ENCODE data around the gene CLEC3B. TPM values are rescaled to one million over a fixed set of nuclear protein-coding genes. Genes with fewer than 3 reads are reported as not detected.
"Not testable (repeated sequence)": the region's sequence is repeated elsewhere in the genome, so short reads cannot be mapped to it uniquely, and the experiment has no call there.

Gene CLEC3B
- total RNA-seq, 1 experiment from 2014 or later, result 1.8 TPM

- H3K36me3 ChIP-seq (ENCODE audit: low read depth, low read length), result no peaks in the 10 kb centered on the region
- H3F3A ChIP-seq (ENCODE audit: low read length, unreplicated experiment), result no peaks in the 10 kb centered on the region
- H3K4me2 ChIP-seq (ENCODE audit: low read length), result no peak overlapping the region
- ChIA-PET CTCF (no interaction called here), POLR2A (ENCODE audit: unreplicated experiment) (no interaction called here)
- no peaks in the 10 kb centered on the region for H3K9me3 ChIP-seq (ENCODE audit: low read length)
- H3K4me3 ChIP-seq (ENCODE audit: low read length), result no peak overlapping the region
- intact Hi-C loops (cut with micrococcal nuclease), result no loop called here
- no TSS peak for BruUV-seq (replicated peaks)
- no peaks in the 10 kb centered on the region for H3K9me2 ChIP-seq (replicated peaks; ENCODE audit: low read length)
- no peaks in the 10 kb centered on the region for H3K79me2 ChIP-seq (ENCODE audit: low read length)
- no peak overlapping the region for H2AFZ ChIP-seq (ENCODE audit: low read length)
- H3K4me1 ChIP-seq (ENCODE audit: insufficient read depth, low read length), result peaks cover 28% of the 10 kb centered on the region
- H3K9ac ChIP-seq (ENCODE audit: low read length), result no peak overlapping the region
- no peak overlapping the region for H3K27ac ChIP-seq (ENCODE audit: low read length)
- DNase-seq, result no peak
- TF ChIP-seq, protein P1, sequence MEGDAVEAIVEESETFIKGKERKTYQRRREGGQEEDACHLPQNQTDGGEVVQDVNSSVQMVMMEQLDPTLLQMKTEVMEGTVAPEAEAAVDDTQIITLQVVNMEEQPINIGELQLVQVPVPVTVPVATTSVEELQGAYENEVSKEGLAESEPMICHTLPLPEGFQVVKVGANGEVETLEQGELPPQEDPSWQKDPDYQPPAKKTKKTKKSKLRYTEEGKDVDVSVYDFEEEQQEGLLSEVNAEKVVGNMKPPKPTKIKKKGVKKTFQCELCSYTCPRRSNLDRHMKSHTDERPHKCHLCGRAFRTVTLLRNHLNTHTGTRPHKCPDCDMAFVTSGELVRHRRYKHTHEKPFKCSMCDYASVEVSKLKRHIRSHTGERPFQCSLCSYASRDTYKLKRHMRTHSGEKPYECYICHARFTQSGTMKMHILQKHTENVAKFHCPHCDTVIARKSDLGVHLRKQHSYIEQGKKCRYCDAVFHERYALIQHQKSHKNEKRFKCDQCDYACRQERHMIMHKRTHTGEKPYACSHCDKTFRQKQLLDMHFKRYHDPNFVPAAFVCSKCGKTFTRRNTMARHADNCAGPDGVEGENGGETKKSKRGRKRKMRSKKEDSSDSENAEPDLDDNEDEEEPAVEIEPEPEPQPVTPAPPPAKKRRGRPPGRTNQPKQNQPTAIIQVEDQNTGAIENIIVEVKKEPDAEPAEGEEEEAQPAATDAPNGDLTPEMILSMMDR (conservative IDR thresholded peaks at IDR 0.05; ENCODE audit: low read depth, low read length), result no peak
- TF ChIP-seq EZH2 (IDR thresholded peaks at IDR 0.05; ENCODE audit: low read length, unreplicated experiment), result no peak
- no peak for TF ChIP-seq EZH2phosphoT487 (IDR thresholded peaks at IDR 0.05; ENCODE audit: borderline replicate concordance, low read length)
- no peaks in the 10 kb centered on the region for H3K27me3 ChIP-seq (ENCODE audit: low read length)
- ATAC-seq, result no peak
- no peaks in the 10 kb centered on the region for H4K20me1 ChIP-seq (ENCODE audit: low read length)
Observed at GRCh38 chr3:45051685-45052084, 25.6 kb downstream of the CLEC3B start.

GRCh38 chr3:45053805-45054195 lies 27.7 kb downstream of the CLEC3B start:
- H3K79me2 ChIP-seq (ENCODE audit: low read length); H3F3A ChIP-seq (ENCODE audit: low read length, unreplicated experiment); ATAC-seq; H3K36me3 ChIP-seq (ENCODE audit: low read depth, low read length); POLR2A ChIA-PET (ENCODE audit: unreplicated experiment); H3K4me2 ChIP-seq (ENCODE audit: low read length); BruUV-seq (replicated peaks); H3K9me2 ChIP-seq (replicated peaks; ENCODE audit: low read length); H3K9ac ChIP-seq (ENCODE audit: low read length); H3K9me3 ChIP-seq (ENCODE audit: low read length); intact Hi-C loops (cut with micrococcal nuclease); H3K27me3 ChIP-seq (ENCODE audit: low read length); H4K20me1 ChIP-seq (ENCODE audit: low read length); H2AFZ ChIP-seq (ENCODE audit: low read length); CTCF ChIA-PET; H3K4me3 ChIP-seq (ENCODE audit: low read length): not testable (repeated sequence)
- Histone ChIP-seq H3K27ac (ENCODE audit: low read length) (peak overlapping the region; percentile 78), H3K4me1 (ENCODE audit: insufficient read depth, low read length) (peaks cover 48% of the 10 kb centered on the region)
- peak; percentile 33 for DNase-seq

DNA sequence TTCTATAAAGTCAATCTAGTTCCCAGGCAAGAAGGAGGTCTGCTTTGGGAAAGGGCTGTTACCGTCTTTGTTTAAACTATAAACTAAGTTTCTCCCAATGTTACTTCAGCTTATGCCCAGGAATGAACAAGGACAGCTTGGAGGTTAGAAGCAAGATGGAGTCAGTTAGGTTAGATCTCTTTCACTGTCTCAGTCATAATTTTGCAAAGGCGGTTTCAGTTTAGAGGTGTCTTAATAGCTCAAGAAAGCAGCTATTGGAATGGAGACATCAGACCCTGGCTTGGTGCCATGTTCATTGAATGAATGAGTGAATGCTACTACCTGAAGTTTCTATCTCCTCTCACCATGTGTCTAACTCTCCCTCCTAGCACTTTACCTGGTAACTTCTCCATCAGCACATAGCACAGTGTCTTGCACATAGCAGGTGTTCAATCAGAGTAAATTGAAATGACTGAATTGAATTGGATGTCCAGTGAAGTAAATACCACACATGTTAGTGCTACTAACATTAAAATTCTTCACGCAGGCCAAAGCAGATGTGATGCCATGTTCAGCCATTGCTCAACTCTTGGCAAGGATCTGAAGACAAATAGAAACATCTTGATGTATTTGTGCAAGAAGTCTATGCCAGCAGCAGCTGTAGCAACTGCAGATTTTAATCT lies 28.2 kb downstream of the CLEC3B start:
- intact Hi-C loops (cut with micrococcal nuclease), result no loop called here
- Histone ChIP-seq H3K9me3 (ENCODE audit: low read length) (no peaks in the 10 kb centered on the region), H3K79me2 (ENCODE audit: low read length) (no peaks in the 10 kb centered on the region), H2AFZ (ENCODE audit: low read length) (no peak overlapping the region), H3F3A (ENCODE audit: low read length, unreplicated experiment) (no peaks in the 10 kb centered on the region), H3K9ac (ENCODE audit: low read length) (peak overlapping the region; percentile 42), H3K4me3 (ENCODE audit: low read length) (no peak overlapping the region), H3K4me1 (ENCODE audit: insufficient read depth, low read length) (peaks cover 50% of the 10 kb centered on the region), H3K27me3 (ENCODE audit: low read length) (no peaks in the 10 kb centered on the region), H3K36me3 (ENCODE audit: low read depth, low read length) (no peaks in the 10 kb centered on the region), H3K9me2 (replicated peaks; ENCODE audit: low read length) (no peaks in the 10 kb centered on the region), H3K4me2 (ENCODE audit: low read length) (peak overlapping the region; percentile 2), H4K20me1 (ENCODE audit: low read length) (no peaks in the 10 kb centered on the region), H3K27ac (ENCODE audit: low read length) (peak overlapping the region; percentile 78)
- POLR2A ChIA-PET (ENCODE audit: unreplicated experiment), result no interaction called here
- ATAC-seq, result no peak
- DNase-seq, result peak; percentile 56
- CTCF ChIA-PET, result no interaction called here
- TF ChIP-seq, protein P1 (conservative IDR thresholded peaks at IDR 0.05; ENCODE audit: low read depth, low read length), result no peak
- BruUV-seq (replicated peaks), result TSS peak; percentile 28
